ENCODE data around the gene TFF2.

The TFF2 gene

DNA sequence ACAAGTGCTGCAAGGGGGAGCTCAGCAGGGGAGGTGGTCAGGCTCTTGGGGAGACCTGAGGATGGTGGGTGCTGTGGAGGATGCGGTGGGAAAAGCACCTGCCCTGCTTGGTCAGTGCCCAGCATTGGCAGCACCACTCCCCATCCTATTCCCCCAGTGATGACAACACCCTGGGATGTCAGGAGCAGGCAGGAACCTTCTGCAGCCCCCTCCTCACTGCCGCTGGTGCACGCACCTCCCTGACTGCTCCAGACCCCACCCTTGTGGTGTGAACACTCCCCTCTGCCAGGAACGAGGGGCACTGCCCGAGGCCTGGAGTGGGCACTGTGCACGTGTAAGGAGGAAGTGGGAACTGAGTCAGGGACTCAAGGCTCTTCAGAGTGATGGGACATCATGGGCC is 32.5 kb upstream of the TFF2 start:
- H3K4me3 ChIP-seq (ENCODE audit: low read depth, low read length): no peak overlapping the region
- TF ChIP-seq, protein P1, sequence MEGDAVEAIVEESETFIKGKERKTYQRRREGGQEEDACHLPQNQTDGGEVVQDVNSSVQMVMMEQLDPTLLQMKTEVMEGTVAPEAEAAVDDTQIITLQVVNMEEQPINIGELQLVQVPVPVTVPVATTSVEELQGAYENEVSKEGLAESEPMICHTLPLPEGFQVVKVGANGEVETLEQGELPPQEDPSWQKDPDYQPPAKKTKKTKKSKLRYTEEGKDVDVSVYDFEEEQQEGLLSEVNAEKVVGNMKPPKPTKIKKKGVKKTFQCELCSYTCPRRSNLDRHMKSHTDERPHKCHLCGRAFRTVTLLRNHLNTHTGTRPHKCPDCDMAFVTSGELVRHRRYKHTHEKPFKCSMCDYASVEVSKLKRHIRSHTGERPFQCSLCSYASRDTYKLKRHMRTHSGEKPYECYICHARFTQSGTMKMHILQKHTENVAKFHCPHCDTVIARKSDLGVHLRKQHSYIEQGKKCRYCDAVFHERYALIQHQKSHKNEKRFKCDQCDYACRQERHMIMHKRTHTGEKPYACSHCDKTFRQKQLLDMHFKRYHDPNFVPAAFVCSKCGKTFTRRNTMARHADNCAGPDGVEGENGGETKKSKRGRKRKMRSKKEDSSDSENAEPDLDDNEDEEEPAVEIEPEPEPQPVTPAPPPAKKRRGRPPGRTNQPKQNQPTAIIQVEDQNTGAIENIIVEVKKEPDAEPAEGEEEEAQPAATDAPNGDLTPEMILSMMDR (IDR thresholded peaks at IDR 0.05; ENCODE audit: low read depth, low read length): no peak

DNA sequence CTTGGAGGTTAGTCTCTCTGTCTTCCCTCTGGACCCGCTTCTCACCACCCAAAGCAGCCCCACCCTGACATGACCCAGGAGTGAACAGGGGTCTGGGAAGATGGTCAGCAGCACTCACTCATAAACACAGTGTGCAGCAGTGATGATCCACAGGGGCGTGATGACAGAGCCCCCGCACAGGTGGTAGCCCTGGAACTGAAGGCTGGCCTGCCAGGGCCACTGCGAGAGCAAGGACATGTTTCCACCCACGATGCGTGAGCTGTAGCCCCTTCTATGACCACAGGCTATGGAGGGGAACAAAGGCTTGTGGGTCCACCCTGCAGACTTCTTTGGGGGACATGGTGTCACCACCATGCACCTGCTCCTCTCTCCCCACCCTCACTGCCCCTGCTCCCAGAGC is 32.1 kb upstream of the TFF2 start:
- TF ChIP-seq, protein P1 (IDR thresholded peaks at IDR 0.05; ENCODE audit: low read depth, low read length): no peak
- no peak overlapping the region for H3K4me3 ChIP-seq (ENCODE audit: low read depth, low read length)

DNA sequence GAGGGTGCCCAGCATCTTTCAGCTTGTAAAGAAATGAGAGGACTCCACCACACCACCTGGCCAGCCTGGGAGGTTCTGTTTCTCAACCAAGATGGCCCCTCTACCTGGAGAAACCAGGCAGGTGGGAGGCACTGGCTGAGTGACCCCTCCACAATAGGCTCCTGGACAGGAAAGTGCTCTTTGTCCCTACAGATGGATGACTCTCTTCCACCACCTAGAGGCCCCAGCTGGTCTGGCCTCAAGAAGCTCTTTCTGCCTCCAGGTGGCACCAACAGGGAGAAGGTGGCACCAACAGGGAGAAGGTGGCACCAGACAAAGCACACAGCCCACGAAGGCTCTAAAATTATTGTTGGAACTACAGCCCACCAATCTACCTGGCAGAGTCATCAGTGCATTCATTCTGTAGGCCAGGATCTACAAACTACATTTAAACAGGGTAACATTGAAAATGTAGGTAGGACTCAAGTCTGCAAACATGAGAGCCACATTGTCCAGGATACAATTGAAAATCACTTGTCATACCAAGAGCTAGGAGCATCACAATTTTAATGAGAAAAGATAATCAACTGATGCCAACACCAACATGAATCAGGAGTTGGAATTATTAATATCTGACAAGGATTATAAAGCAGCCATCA is 30.7 kb upstream of the TFF2 start:
- no peak overlapping the region for H3K4me3 ChIP-seq (ENCODE audit: low read depth, low read length)
- TF ChIP-seq, protein P1 (IDR thresholded peaks at IDR 0.05; ENCODE audit: low read depth, low read length): peak; percentile 57

DNA sequence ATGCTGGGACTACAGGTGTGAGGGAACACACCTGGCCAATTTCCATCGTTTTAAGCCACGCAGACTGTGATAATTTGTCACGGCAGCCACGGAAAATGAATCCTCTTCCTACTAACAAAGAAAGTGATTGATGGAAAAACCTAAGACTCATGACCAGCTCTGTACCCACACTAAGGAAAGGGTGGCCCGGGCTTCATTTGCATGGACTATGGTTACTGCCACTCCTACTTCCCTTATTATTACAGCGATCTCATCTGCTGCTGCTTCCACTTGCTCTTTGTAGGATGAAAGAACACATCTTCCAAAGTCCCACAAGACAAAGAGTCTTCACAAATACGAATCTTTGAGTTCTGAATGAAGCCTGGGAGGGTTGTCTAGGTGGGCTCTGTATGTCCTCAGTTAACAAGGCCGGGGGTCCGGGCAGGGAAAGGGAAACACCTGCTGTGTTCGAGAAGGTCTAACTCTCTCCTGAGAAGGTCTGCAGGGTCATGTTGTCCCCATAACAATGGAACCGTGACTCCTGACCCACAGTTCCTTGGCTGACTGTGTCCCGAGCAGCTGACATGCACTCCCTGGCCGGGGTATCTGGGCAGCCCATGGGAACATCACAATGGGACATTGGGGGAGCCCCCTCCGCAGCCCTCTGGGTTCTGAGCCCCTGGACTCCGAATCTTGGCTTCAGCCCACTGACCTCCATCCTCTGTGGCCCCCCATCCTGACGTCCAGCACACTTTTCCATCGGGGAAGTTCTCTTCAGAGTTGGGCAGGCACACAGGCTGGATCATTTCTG is 28.8 kb upstream of the TFF2 start:
- TF ChIP-seq, protein P1 (IDR thresholded peaks at IDR 0.05; ENCODE audit: low read depth, low read length): no peak
- H3K4me3 ChIP-seq (ENCODE audit: low read depth, low read length): no peak overlapping the region

DNA sequence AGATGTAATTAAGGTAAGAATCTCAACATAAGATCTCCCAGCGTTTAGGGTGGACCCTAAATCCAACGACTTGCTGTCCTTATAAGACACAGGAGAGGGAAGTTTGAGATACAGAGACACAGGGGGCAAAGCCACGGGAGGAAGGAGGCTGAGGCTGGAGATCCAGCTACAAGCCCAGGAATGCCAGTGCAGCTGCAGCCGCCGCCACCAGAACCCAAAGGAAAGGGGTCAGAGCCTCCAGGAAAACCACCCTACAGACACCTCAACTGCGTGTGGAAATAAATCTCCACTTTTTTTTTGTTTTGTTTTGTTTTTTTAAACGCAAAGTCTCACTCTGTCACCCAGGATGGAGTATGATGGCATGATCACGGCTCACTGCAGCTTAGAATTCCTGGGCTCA is 27.6 kb upstream of the TFF2 start:
- H3K4me3 ChIP-seq (ENCODE audit: low read depth, low read length): no peak overlapping the region
- TF ChIP-seq, protein P1 (IDR thresholded peaks at IDR 0.05; ENCODE audit: low read depth, low read length): no peak

DNA sequence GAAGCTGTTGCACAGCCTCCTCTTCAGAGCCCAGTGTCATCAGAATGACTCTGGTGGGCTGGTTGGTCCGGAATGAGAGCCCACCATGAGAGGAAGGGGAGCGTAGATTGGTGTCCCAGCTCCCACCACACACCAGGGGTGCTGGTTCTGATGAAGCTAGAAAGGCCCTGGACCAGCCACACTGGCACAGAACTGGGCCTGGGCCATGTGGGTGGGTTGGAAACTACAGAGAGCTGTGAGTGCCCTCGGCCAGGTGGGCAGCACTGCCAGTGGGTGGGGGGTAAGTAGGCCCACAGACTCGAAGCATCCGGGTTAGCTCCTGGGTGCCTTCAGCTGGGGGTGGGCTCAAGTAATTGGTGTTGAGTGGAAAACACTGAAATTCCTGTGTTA is 27.2 kb upstream of the TFF2 start:
- H3K4me3 ChIP-seq (ENCODE audit: low read depth, low read length): no peak overlapping the region
- TF ChIP-seq, protein P1 (IDR thresholded peaks at IDR 0.05; ENCODE audit: low read depth, low read length): no peak

DNA sequence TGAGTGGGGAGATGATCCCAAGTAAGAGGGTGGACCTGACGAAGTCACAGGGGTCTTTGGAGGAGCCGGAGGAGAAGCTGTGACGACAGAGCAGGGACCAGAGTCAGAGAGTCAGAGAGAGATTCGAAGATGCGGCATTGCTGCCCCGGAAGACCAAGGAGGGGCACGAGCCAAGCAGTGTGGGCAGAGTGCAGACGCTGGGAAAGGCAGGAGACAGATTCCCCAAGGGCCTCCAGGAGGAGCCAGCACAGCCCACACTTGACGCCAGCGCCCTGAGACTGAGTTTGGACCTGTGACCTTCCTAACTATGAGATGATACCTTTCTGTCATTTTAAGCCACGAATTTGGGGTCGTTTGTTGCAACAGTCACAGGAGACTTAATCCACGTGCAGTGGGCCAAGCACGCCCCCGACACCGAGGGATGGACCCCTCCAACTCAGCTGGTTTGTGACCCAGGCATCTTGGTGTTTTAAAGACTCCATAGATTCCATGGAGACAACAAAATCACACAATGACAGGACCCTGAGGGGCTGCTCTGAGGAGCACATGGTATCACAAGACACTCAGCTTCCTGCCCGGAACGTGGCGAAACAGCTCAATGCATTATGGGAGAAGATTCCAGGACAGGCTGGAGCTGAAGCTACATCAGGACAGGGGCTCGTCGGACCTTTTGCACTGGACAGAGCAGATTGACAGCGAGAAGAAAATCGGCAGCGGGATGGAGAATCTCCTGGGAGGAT is 26.6 kb upstream of the TFF2 start:
- TF ChIP-seq, protein P1 (IDR thresholded peaks at IDR 0.05; ENCODE audit: low read depth, low read length): no peak

More for the DNA sequence above, 26.6 kb upstream of the TFF2 start:
- no peak overlapping the region for H3K4me3 ChIP-seq (ENCODE audit: low read depth, low read length)

All from WI38 (cell line).